LNCAP (cell line): ENCODE measurements around the gene DEAF1.

Source experiments
- CTCF ChIP-seq: fragments of 450-650 bp; IDR thresholded peaks from 2 replicates; pipeline ENCODE4 v1.5.1; 2017; ENCODE audit warnings: mild to moderate bottlenecking

Gene DEAF1

DNA sequence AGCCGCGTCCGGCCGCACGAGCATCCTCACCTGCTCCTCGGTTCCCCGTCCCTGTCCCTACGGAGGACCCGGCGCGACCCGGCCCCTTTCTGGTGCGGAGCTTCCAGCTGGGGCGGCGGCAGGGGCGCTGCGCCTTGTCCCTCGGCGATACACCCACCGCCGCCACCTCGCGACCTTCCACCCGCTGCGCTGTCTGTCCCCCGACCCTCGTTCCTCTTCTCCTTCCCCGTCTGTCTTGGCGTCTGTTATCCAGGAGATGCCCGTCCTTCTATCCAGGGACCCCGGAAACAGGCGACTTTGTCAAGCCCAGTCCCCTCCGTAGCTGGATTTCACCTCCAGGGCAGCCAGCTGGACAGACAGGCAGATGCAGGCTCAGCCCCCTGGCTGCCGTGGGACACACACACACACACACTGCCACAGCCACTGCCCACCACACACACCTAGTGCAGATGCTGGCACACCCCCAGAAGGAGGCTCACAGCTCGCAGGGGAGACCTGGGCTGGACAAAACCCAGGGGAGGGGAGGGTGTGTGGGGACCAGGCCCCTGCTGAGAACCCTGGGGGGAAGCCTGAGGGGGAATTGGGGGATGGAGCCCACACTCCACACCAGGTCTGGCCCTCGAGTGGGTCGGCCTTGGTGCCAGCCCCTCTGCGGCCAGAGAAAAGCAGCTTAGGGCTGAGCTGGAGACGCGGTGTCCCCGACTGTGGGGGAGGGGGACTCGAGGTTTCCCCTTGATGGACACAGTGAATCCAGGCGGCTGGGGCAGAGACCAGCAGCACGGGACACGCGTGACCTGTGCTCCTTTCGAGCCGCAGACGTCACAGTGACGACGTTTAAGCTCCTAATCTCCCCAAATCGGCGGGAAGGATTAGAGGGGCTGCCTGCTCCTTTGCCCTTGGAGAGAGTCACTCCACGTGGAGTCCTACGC, 57.2 kb downstream of the DEAF1 start:
- no peak for TF ChIP-seq CTCF

- TF ChIP-seq CTCF, result no peak
Measured at GRCh38 chr11:637333-637592, 57.8 kb downstream of the DEAF1 start.

GRCh38 chr11:636511-637332, 58.3 kb downstream of the DEAF1 start, which contains the start of gene DRD4:
Gene DRD4, plus strand, starts transcription at chr11:637269. Its CDS starts 36 bp downstream, at chr11:637305.
- TF ChIP-seq CTCF, result no peak

DNA sequence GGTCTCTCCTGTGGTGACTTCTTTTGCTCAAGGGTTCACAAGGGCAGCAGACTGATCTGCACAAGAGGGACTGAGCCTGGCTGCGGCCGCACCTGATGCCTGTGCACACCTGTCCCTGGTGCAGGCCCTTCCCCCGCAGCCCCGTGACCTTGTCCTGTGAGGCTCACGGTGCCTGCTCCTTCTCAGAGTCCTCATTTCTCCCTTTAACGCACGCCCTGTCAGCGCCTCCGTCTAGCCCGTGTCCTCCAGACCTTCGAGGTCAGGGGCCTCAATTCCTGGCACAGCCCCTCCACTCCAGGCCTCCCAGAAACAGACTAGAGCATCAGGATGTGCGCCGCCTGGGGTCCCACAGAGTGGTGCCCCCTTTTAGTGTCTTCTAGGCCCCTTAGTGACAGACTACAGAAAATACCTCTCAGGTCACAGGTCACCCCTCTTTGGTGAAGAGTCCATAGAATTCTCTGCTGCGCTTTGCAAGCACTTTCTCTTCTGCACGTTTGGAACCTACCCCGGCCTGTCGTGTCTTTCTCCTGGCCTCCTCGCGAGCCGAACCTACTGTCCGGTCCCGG, 59.0 kb downstream of the DEAF1 start:
- TF ChIP-seq CTCF, result no peak

GRCh38 chr11:630871-631270, 64.2 kb downstream of the DEAF1 start:
- no peak for TF ChIP-seq CTCF

DNA sequence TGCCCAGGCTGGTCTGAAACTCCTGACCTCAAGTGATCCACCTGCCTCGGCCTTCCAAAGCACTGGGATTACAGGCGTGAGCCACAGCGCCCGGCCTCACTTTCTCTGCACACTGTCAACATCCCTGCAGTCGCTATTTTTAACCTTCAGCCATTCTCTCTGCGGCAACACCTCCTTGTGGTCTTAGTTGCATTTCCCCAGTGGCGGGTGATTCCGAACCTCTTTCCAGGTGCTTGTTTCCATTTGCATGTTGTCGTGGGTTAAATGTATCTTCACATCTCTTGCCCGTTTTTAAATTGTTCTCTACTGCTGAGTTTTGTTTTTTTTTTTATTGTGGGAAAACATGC, 65.8 kb downstream of the DEAF1 start:
- TF ChIP-seq CTCF, result no peak

DNA sequence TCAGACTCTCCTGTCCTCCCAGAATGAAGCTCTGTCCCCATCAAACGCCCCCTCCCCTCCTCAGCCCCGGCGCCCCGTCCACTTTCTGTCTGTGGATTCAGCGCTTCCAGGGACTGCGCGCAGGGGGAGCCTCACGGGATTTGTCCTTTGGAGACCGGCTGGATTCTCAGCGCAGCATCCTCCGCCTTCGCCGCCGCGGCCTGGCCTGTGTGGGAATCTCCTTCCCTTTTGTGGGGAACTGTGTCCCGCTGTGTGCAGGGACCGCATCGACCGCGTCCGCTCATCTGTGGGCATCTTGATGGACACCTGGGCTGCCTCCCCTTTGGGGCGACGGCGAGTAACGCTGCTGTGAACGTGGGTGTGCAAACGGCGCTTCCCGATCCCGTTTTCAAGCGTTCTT, 67.0 kb downstream of the DEAF1 start:
- TF ChIP-seq CTCF, result no peak
